Epithelial cell of proximal tubule (primary cell): ENCODE results near the gene TRIM14. TPM values are rescaled to one million over a fixed set of nuclear protein-coding genes. Genes with fewer than 3 reads are reported as not detected.

ENCODE experiments used
- DNase-seq: peaks from one replicate; pipeline ENCODE4 v3.0.0-alpha.2; 2011; ENCODE audit warnings: low read depth
- H3K4me3 ChIP-seq: 2 replicates; pipeline ENCODE4 v1.5.1; 2011; ENCODE audit warnings: low read depth, mild to moderate bottlenecking, low read length
- CTCF ChIP-seq: conservative IDR thresholded peaks from 2 replicates; pipeline ENCODE4 v1.5.1; 2012; ENCODE audit warnings: low read depth, mild to moderate bottlenecking, low read length
- total RNA-seq: library from RNA; depleted of rRNA; stranded (reverse); fragments of >200 nt; gene quantifications from 2 replicates; pipeline ENCODE4 v1.2.3, GENCODE V29; 2015

Gene TRIM14
- total RNA-seq, 1 donor from 2014 or later: 8.1 TPM

GRCh38 chr9:98099346-98099745, 19.7 kb downstream of the TRIM14 start:
- H3K4me3 ChIP-seq: no peak overlapping the region
- no peak for DNase-seq

GRCh38 chr9:98097836-98098235, 21.2 kb downstream of the TRIM14 start:
- DNase-seq: no peak
- no peak overlapping the region for H3K4me3 ChIP-seq
- no peak for TF ChIP-seq CTCF

More at GRCh38 chr9:98099346-98099745, 19.7 kb downstream of the TRIM14 start:
- TF ChIP-seq CTCF: no peak

DNA sequence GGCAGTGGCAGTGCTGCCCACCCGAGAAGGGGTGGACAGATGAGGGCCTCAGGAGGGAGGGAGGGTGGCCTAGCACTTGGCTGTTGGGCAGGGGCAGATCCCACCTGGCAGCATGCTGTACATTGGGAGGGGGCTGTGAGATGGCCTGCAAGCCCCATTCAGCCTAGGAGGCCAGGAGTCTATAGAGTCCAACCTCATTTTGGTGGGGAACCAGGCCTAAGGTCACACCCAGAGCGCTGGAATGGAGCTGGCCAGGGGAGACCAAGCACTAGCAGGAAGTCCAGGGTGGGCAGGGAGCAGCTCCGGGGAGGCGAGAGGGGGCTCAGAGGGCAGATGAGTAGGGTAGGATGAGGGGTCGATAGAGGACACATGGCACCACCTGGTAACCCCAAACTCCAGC, 22.9 kb downstream of the TRIM14 start:
- no peak for DNase-seq
- TF ChIP-seq CTCF: no peak
- H3K4me3 ChIP-seq: no peak overlapping the region

DNA sequence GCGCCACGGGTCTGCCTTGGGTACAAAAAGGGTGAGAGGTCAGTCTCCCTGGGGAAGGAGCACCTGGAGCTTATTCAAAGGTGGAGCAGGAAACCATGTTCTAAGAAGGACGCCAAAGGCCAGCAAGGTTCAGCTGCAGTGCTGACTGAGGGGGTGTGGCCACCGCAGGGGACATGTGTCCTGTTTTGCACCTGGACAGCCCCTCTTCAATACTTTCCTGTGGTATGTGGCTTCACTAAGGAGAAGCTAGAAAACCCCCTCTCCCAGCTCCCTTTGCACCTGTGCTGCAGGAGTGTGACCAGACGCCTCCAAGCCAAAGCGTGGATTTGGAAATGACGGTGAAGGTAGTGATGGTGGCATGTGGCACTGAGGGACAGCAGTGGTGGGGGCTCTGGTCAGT, 23.6 kb downstream of the TRIM14 start:
- H3K4me3 ChIP-seq: no peak overlapping the region
- TF ChIP-seq CTCF: no peak
- no peak for DNase-seq

DNA sequence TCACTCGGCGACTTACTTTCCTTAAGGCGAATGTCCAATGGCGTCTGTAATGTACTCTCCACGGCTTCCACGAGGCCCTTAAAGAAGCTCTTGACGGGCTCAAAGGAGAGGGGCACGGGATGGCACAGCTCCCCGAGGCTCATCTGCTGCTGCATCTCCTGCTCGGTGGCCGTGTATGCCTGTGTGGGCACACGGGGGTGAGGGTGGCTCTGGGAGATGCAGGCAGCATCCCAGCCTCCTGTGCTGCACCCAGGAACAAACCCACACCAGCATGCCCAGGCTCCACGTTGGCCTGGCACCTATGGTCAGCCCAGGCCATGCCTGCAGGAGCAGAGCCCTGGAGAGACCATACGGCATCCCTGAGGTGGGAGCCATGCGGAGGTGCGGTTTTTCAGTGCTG, 24.2 kb downstream of the TRIM14 start:
- DNase-seq: no peak
- no peak for TF ChIP-seq CTCF
- no peak overlapping the region for H3K4me3 ChIP-seq

DNA sequence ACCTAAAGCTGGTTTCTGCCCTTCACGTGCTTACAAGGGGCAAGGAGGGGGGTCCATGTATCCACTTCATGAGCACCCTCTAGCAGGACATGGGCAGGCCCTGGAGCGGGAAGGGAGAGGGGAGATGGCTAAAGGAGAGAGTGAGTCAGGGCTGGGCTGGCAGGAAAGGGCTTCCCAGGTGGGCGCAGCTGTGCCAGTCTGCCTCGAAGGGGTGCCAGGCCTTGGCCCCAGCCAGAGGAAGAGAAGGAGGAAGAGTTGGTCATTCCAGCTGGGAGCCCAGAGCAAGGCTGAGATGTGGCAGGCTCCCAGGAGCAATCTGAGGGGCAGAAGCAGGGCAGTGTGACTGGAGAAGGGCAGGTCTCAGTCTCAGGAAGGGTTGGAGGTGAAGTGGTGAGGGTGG, 24.7 kb downstream of the TRIM14 start:
- DNase-seq: no peak
- no peak for TF ChIP-seq CTCF
- H3K4me3 ChIP-seq: no peak overlapping the region

- TF ChIP-seq CTCF: no peak
- DNase-seq: no peak
- H3K4me3 ChIP-seq: no peak overlapping the region
Observed at GRCh38 chr9:98092613-98092931, 26.4 kb downstream of the TRIM14 start.
